ENCODE results near the gene PMAIP1.
A peak's percentile ranks its signal among the peaks of the same experiment; 100 is the strongest.
"Not testable (repeated sequence)": the region's sequence is repeated elsewhere in the genome, so short reads cannot be mapped to it uniquely, and the experiment has no call there.

Gene PMAIP1

GRCh38 chr18:59899298-59900221 lies at the start of gene PMAIP1:
PMAIP1 (plus strand) TSS chr18:59899996; CDS start chr18:59900178, 182 bp downstream.
- peak; percentile 78 for DNase-seq

- no peak for DNase-seq
Measured at GRCh38 chr18:59851784-59852399, 47.9 kb upstream of the PMAIP1 start.

GRCh38 chr18:59852548-59852947 lies 47.2 kb upstream of the PMAIP1 start:
- no peak for DNase-seq

GRCh38 chr18:59853380-59853779 lies 46.4 kb upstream of the PMAIP1 start:
- no peak for DNase-seq

GRCh38 chr18:59853988-59854387 lies 45.8 kb upstream of the PMAIP1 start:
- DNase-seq, result not testable (repeated sequence)

- no peak for DNase-seq
Measured at GRCh38 chr18:59861009-59861408, 38.8 kb upstream of the PMAIP1 start.

GRCh38 chr18:59861963-59862819 lies 37.6 kb upstream of the PMAIP1 start:
- DNase-seq, result no peak

- no peak for DNase-seq
Measured at GRCh38 chr18:59865241-59865986, 34.4 kb upstream of the PMAIP1 start.

GRCh38 chr18:59866551-59867269 lies 33.1 kb upstream of the PMAIP1 start:
- DNase-seq, result no peak

GRCh38 chr18:59867337-59868104 lies 32.3 kb upstream of the PMAIP1 start:
- no peak for DNase-seq

GRCh38 chr18:59870623-59871130 lies 29.1 kb upstream of the PMAIP1 start:
- no peak for DNase-seq

- DNase-seq, result no peak
Measured at GRCh38 chr18:59871711-59872362, 28.0 kb upstream of the PMAIP1 start.

GRCh38 chr18:59873641-59874040 lies 26.2 kb upstream of the PMAIP1 start:
- no peak for DNase-seq

- no peak for DNase-seq
Measured at GRCh38 chr18:59874166-59874565, 25.6 kb upstream of the PMAIP1 start.

GRCh38 chr18:59876310-59876626 lies 23.5 kb upstream of the PMAIP1 start:
- DNase-seq, result no peak

GRCh38 chr18:59877361-59877760 lies 22.4 kb upstream of the PMAIP1 start:
- DNase-seq, result no peak

GRCh38 chr18:59878644-59879043 lies 21.2 kb upstream of the PMAIP1 start:
- DNase-seq, result no peak

- no peak for DNase-seq
Measured at GRCh38 chr18:59881728-59882656, 17.8 kb upstream of the PMAIP1 start.

- no peak for DNase-seq
Measured at GRCh38 chr18:59884351-59884750, 15.4 kb upstream of the PMAIP1 start.
